KOPT-K1 (cell line): Measurements from ENCODE around the gene KRTAP2-1.
"Not testable (repeated sequence)": the region's sequence is repeated elsewhere in the genome, so short reads cannot be mapped to it uniquely, and the experiment has no call there.

ENCODE experiments used
- H3K27ac ChIP-seq: fragments of 200-600 bp; sonication (generic); 2 replicates; pipeline ENCODE4 v1.5.1; 2016; ENCODE audit warnings: antibody characterized with exemption, mild to moderate bottlenecking, low read depth, low read length; ENCODE audit not compliant: poor library complexity, severe bottlenecking
- H3K36me3 ChIP-seq: fragments of 200-600 bp; sonication (generic); 2 replicates; pipeline ENCODE4 v1.5.1; 2017; ENCODE audit warnings: antibody characterized with exemption, mild to moderate bottlenecking, low read length, moderate library complexity; ENCODE audit not compliant: insufficient read depth
- H3K9me3 ChIP-seq: fragments of 200-600 bp; sonication (generic); 2 replicates; pipeline ENCODE4 v1.5.1; 2017; ENCODE audit warnings: antibody characterized with exemption, low read length, mild to moderate bottlenecking; ENCODE audit not compliant: insufficient read depth, poor library complexity, severe bottlenecking

The KRTAP2-1 gene

GRCh38 chr17:41009301-41009760 is 37.8 kb downstream of the KRTAP2-1 start:
- H3K9me3 ChIP-seq, result no peaks in the 10 kb centered on the region
- H3K27ac ChIP-seq, result no peak overlapping the region
- H3K36me3 ChIP-seq, result no peaks in the 10 kb centered on the region

GRCh38 chr17:41008811-41009210 is 38.3 kb downstream of the KRTAP2-1 start, which contains the start of gene KRTAP3-1:
Gene KRTAP3-1 (minus strand): TSS chr17:41009128. CDS start chr17:41009074, 54 bp downstream.
- no peaks in the 10 kb centered on the region for H3K36me3 ChIP-seq
- H3K27ac ChIP-seq, result no peak within 1 kb of the TSS
- no peaks in the 10 kb centered on the region for H3K9me3 ChIP-seq

- Histone ChIP-seq H3K36me3 (no peaks in the 10 kb centered on the region), H3K27ac (no peak overlapping the region), H3K9me3 (no peaks in the 10 kb centered on the region)
Observed at GRCh38 chr17:41004397-41004796, 42.7 kb downstream of the KRTAP2-1 start.

- Histone ChIP-seq H3K27ac (no peak overlapping the region), H3K36me3 (no peaks in the 10 kb centered on the region), H3K9me3 (no peaks in the 10 kb centered on the region)
Observed at GRCh38 chr17:41003926-41004325, 43.2 kb downstream of the KRTAP2-1 start.

GRCh38 chr17:41002814-41003213 is 44.3 kb downstream of the KRTAP2-1 start:
- Histone ChIP-seq H3K36me3 (no peaks in the 10 kb centered on the region), H3K9me3 (no peaks in the 10 kb centered on the region), H3K27ac (no peak overlapping the region)

- H3K9me3 ChIP-seq, result no peaks in the 10 kb centered on the region
- no peaks in the 10 kb centered on the region for H3K36me3 ChIP-seq
- H3K27ac ChIP-seq, result no peak overlapping the region
Observed at GRCh38 chr17:41001795-41002194, 45.3 kb downstream of the KRTAP2-1 start.

- not testable (repeated sequence) for H3K9me3 ChIP-seq, H3K36me3 ChIP-seq, H3K27ac ChIP-seq
Observed at GRCh38 chr17:40999563-40999962, 47.6 kb downstream of the KRTAP2-1 start, which contains the start of gene KRTAP3-2. Gene KRTAP3-2 (minus strand): TSS chr17:40999906. CDS start chr17:40999853, 53 bp downstream.

- H3K27ac ChIP-seq, result no peak overlapping the region
- H3K36me3 ChIP-seq, result no peaks in the 10 kb centered on the region
Observed at GRCh38 chr17:40997361-40997760, 49.8 kb downstream of the KRTAP2-1 start.

GRCh38 chr17:40996829-40997228 is 50.3 kb downstream of the KRTAP2-1 start:
- Histone ChIP-seq H3K9me3 (no peaks in the 10 kb centered on the region), H3K27ac (no peak overlapping the region), H3K36me3 (no peaks in the 10 kb centered on the region)

More at GRCh38 chr17:40997361-40997760, 49.8 kb downstream of the KRTAP2-1 start:
- no peaks in the 10 kb centered on the region for H3K9me3 ChIP-seq
